Esophagus (tissue), 2 donors: ENCODE measurements around the gene MCM3. TPM values are rescaled to one million over a fixed set of nuclear protein-coding genes. Genes with fewer than 3 reads are reported as not detected.

ENCODE experiments used
- H3K27ac ChIP-seq, 2 donors: one replicate each; pipeline ENCODE4 v1.5.1; 2013; ENCODE audit warnings: low read depth in 2 of 2, mild to moderate bottlenecking in 2 of 2, inconsistent platforms in 1 of 2, low read length in 1 of 2, moderate library complexity in 1 of 2
- H3K27me3 ChIP-seq, 2 donors: one replicate each; pipeline ENCODE4 v1.6.1; 2013; ENCODE audit warnings: low read length in 2 of 2, control low read depth in 1 of 2, mild to moderate bottlenecking in 1 of 2; ENCODE audit not compliant: insufficient read depth in 2 of 2, control insufficient read depth in 1 of 2
- H3K36me3 ChIP-seq, 2 donors: one replicate each; pipeline ENCODE4 v1.6.1; 2013; ENCODE audit warnings: low read length in 1 of 2; ENCODE audit not compliant: control insufficient read depth in 2 of 2, insufficient read depth in 2 of 2
- H3K4me1 ChIP-seq, 2 donors: one replicate each; pipeline ENCODE4 v1.6.1; 2013; ENCODE audit warnings: low read length in 1 of 2; ENCODE audit not compliant: control insufficient read depth in 2 of 2, insufficient read depth in 2 of 2
- H3K4me3 ChIP-seq, 2 donors: one replicate each; pipeline ENCODE4 v1.5.1; 2013; ENCODE audit warnings: low read length in 2 of 2, mild to moderate bottlenecking in 2 of 2, low read depth in 1 of 2, moderate library complexity in 1 of 2
- H3K9me3 ChIP-seq, 2 donors: one replicate each; pipeline ENCODE4 v1.6.1; 2013; ENCODE audit warnings: mild to moderate bottlenecking in 2 of 2, low read depth in 1 of 2, low read length in 1 of 2, moderate library complexity in 1 of 2; ENCODE audit not compliant: control insufficient read depth in 2 of 2, insufficient read depth in 1 of 2
- WGBS, 2 donors: extraction: QIAGEN DNeasy Blood & Tissue Kit; methylation state at CpG; one replicate each; pipeline ENCODE4 v1.1.7; 2013; 5-methylcytosine and 5-hydroxymethylcytosine counted together
- polyA plus RNA-seq, 2 donors: library from polyadenylated mRNA; stranded (reverse); fragments of 200-250 nt; gene quantifications; one replicate each; pipeline ENCODE4 v1.2.3, GENCODE V29; 2013
- donor health status: healthy with polysubstance abuse.
- donor health status: Bipolar disorder and iron deficiency.

The MCM3 gene
- polyA plus RNA-seq, 2 donors: 18.0 to 40.7 TPM

- H3K9me3 ChIP-seq: no peaks in the 10 kb centered on the region
- WGBS, 2 donors: 51 to 56% methylated on average over 4 of the region's 4 CpGs
- no peak overlapping the region for H3K4me3 ChIP-seq
- H3K4me1 ChIP-seq: no peaks in the 10 kb centered on the region
- H3K27ac ChIP-seq: no peak overlapping the region
- no peaks in the 10 kb centered on the region for H3K27me3 ChIP-seq
- H3K36me3 ChIP-seq: no peaks in the 10 kb centered on the region
These were observed 33.5 kb upstream of the MCM3 start for GRCh38 chr6:52317841-52318581.

GRCh38 chr6:52317211-52317610 is 32.7 kb upstream of the MCM3 start:
- no peaks in the 10 kb centered on the region for H3K27me3 ChIP-seq
- H3K4me1 ChIP-seq: no peaks in the 10 kb centered on the region
- WGBS, 2 donors: 82 to 86% methylated on average over 1 of the region's 1 CpG
- no peak overlapping the region for H3K4me3 ChIP-seq
- H3K36me3 ChIP-seq: no peaks in the 10 kb centered on the region
- no peak overlapping the region for H3K27ac ChIP-seq
- no peaks in the 10 kb centered on the region for H3K9me3 ChIP-seq

GRCh38 chr6:52314752-52315151 is 30.2 kb upstream of the MCM3 start:
- 76 to 89% methylated on average over 2 of the region's 2 CpGs for WGBS, 2 donors
- Histone ChIP-seq H3K4me3 (no peak overlapping the region), H3K9me3 (no peaks in the 10 kb centered on the region), H3K27me3 (no peaks in the 10 kb centered on the region), H3K36me3 (no peaks in the 10 kb centered on the region), H3K27ac (no peak overlapping the region), H3K4me1 (peaks cover 0 to 2% of the 10 kb centered on the region in 2 donors)

- WGBS, 2 donors: 84 to 94% methylated on average over 2 of the region's 2 CpGs
These were observed 27.9 kb upstream of the MCM3 start for GRCh38 chr6:52312461-52312860.

GRCh38 chr6:52310932-52311331 is 26.4 kb upstream of the MCM3 start:
- WGBS, 2 donors: 73 to 77% methylated on average over 3 of the region's 3 CpGs
- Histone ChIP-seq H3K27me3 (no peaks in the 10 kb centered on the region), H3K9me3 (no peaks in the 10 kb centered on the region), H3K36me3 (no peaks in the 10 kb centered on the region), H3K27ac (no peak overlapping the region), H3K4me1 (peaks cover 2 to 4% of the 10 kb centered on the region in 2 donors), H3K4me3 (no peak overlapping the region)

More at GRCh38 chr6:52312461-52312860, 27.9 kb upstream of the MCM3 start:
- Histone ChIP-seq H3K4me1 (peaks cover 0 to 2% of the 10 kb centered on the region in 2 donors), H3K9me3 (no peaks in the 10 kb centered on the region), H3K36me3 (no peaks in the 10 kb centered on the region), H3K4me3 (no peak overlapping the region), H3K27me3 (no peaks in the 10 kb centered on the region), H3K27ac (no peak overlapping the region)

GRCh38 chr6:52307900-52308372 is 23.4 kb upstream of the MCM3 start:
- Histone ChIP-seq H3K36me3 (no peaks in the 10 kb centered on the region), H3K27me3 (no peaks in the 10 kb centered on the region), H3K27ac (peak overlapping the region in 1 of 2 donors; percentile 20), H3K9me3 (no peaks in the 10 kb centered on the region), H3K4me1 (peaks cover 2 to 4% of the 10 kb centered on the region in 2 donors), H3K4me3 (no peak overlapping the region)
- 59% methylated on average over 1 of the region's 1 CpG for WGBS, 2 donors

GRCh38 chr6:52306972-52307870 is 22.7 kb upstream of the MCM3 start:
- no peaks in the 10 kb centered on the region for H3K27me3 ChIP-seq
- peaks cover 2 to 4% of the 10 kb centered on the region in 2 donors for H3K4me1 ChIP-seq
- H3K27ac ChIP-seq: no peak overlapping the region
- H3K36me3 ChIP-seq: no peaks in the 10 kb centered on the region
- H3K4me3 ChIP-seq: no peak overlapping the region
- H3K9me3 ChIP-seq: no peaks in the 10 kb centered on the region
- WGBS, 2 donors: 64 to 68% methylated on average over 32 of the region's 32 CpGs

- no peak overlapping the region for H3K27ac ChIP-seq
- no peaks in the 10 kb centered on the region for H3K27me3 ChIP-seq
- H3K4me1 ChIP-seq: peaks cover 0 to 4% of the 10 kb centered on the region in 2 donors
- no peak overlapping the region for H3K4me3 ChIP-seq
- 87% methylated on average over 15 of the region's 15 CpGs for WGBS, 2 donors
- no peaks in the 10 kb centered on the region for H3K9me3 ChIP-seq
- no peaks in the 10 kb centered on the region for H3K36me3 ChIP-seq
These were observed 21.6 kb upstream of the MCM3 start for GRCh38 chr6:52305948-52306767.

- H3K27me3 ChIP-seq: no peaks in the 10 kb centered on the region
- no peak overlapping the region for H3K4me3 ChIP-seq
- H3K9me3 ChIP-seq: no peaks in the 10 kb centered on the region
- 24 to 31% methylated on average over 6 of the region's 6 CpGs for WGBS, 2 donors
- H3K4me1 ChIP-seq: peaks cover 0 to 4% of the 10 kb centered on the region in 2 donors
- no peaks in the 10 kb centered on the region for H3K36me3 ChIP-seq
- H3K27ac ChIP-seq: peak overlapping the region in 1 of 2 donors; percentile 37
These were observed 20.9 kb upstream of the MCM3 start for GRCh38 chr6:52305411-52305810.
